ENCODE measurements around the gene HAGHL.

The HAGHL gene

GRCh38 chr16:768428-768827 is 41.5 kb downstream of the HAGHL start:
- Histone ChIP-seq H4K20me1 (ENCODE audit: insufficient read depth, low read length, poor library complexity, severe bottlenecking) (no peaks in the 10 kb centered on the region), H2AFZ (ENCODE audit: low read length) (no peak overlapping the region), H3K9ac (ENCODE audit: low read depth, low read length, poor library complexity, severe bottlenecking) (no peak overlapping the region), H3F3A (ENCODE audit: low read depth) (no peaks in the 10 kb centered on the region), H3K9me3 (ENCODE audit: insufficient read depth, low read depth, low read length) (no peaks in the 10 kb centered on the region), H3K4me3 (ENCODE audit: low read length, poor library complexity, severe bottlenecking) (no peak overlapping the region), H3K36me3 (ENCODE audit: insufficient read depth, low read length) (no peaks in the 10 kb centered on the region), H3K79me2 (ENCODE audit: insufficient read depth, low read length) (no peaks in the 10 kb centered on the region), H3K4me2 (ENCODE audit: low read depth, low read length, poor library complexity, severe bottlenecking) (no peak overlapping the region), H3K27me3 (ENCODE audit: insufficient read depth, low read length, poor library complexity, severe bottlenecking) (no peaks in the 10 kb centered on the region), H3K4me1 (ENCODE audit: insufficient read depth, low read length, poor library complexity, severe bottlenecking) (no peaks in the 10 kb centered on the region), H3K9me2 (replicated peaks; ENCODE audit: low read depth, low read length) (no peaks in the 10 kb centered on the region)
- no peak for TF ChIP-seq CTCF (conservative IDR thresholded peaks at IDR 0.05; ENCODE audit: low read length)
- TF ChIP-seq EZH2phosphoT487 (IDR thresholded peaks at IDR 0.05; ENCODE audit: borderline replicate concordance): no peak

GRCh38 chr16:769184-769784 is 42.4 kb downstream of the HAGHL start:
- H3K9me2 ChIP-seq (replicated peaks; ENCODE audit: low read depth, low read length): no peaks in the 10 kb centered on the region
- TF ChIP-seq CTCF (conservative IDR thresholded peaks at IDR 0.05; ENCODE audit: low read length) (no peak), EZH2phosphoT487 (IDR thresholded peaks at IDR 0.05; ENCODE audit: borderline replicate concordance) (no peak)
- H2AFZ ChIP-seq (ENCODE audit: low read length): no peak overlapping the region
- H3K36me3 ChIP-seq (ENCODE audit: insufficient read depth, low read length): no peaks in the 10 kb centered on the region
- no peaks in the 10 kb centered on the region for H3K4me1 ChIP-seq (ENCODE audit: insufficient read depth, low read length, poor library complexity, severe bottlenecking)
- H3K9ac ChIP-seq (ENCODE audit: low read depth, low read length, poor library complexity, severe bottlenecking): no peak overlapping the region
- no peaks in the 10 kb centered on the region for H3K27me3 ChIP-seq (ENCODE audit: insufficient read depth, low read length, poor library complexity, severe bottlenecking)
- no peaks in the 10 kb centered on the region for H4K20me1 ChIP-seq (ENCODE audit: insufficient read depth, low read length, poor library complexity, severe bottlenecking)
- H3K79me2 ChIP-seq (ENCODE audit: insufficient read depth, low read length): no peaks in the 10 kb centered on the region
- H3K9me3 ChIP-seq (ENCODE audit: insufficient read depth, low read depth, low read length): no peaks in the 10 kb centered on the region
- H3K4me3 ChIP-seq (ENCODE audit: low read length, poor library complexity, severe bottlenecking): no peak overlapping the region
- no peak overlapping the region for H3K4me2 ChIP-seq (ENCODE audit: low read depth, low read length, poor library complexity, severe bottlenecking)
- H3F3A ChIP-seq (ENCODE audit: low read depth): no peaks in the 10 kb centered on the region

- no peaks in the 10 kb centered on the region for H3F3A ChIP-seq (ENCODE audit: low read depth)
Observed at GRCh38 chr16:769934-770333, 43.0 kb downstream of the HAGHL start.

More at GRCh38 chr16:769934-770333, 43.0 kb downstream of the HAGHL start:
- no peak overlapping the region for H3K9ac ChIP-seq (ENCODE audit: low read depth, low read length, poor library complexity, severe bottlenecking)
- no peaks in the 10 kb centered on the region for H3K27me3 ChIP-seq (ENCODE audit: insufficient read depth, low read length, poor library complexity, severe bottlenecking)
- no peaks in the 10 kb centered on the region for H3K9me2 ChIP-seq (replicated peaks; ENCODE audit: low read depth, low read length)
- H3K4me2 ChIP-seq (ENCODE audit: low read depth, low read length, poor library complexity, severe bottlenecking): no peak overlapping the region
- H2AFZ ChIP-seq (ENCODE audit: low read length): no peak overlapping the region
- no peak for TF ChIP-seq CTCF (conservative IDR thresholded peaks at IDR 0.05; ENCODE audit: low read length)
- TF ChIP-seq EZH2phosphoT487 (IDR thresholded peaks at IDR 0.05; ENCODE audit: borderline replicate concordance): no peak
- H3K79me2 ChIP-seq (ENCODE audit: insufficient read depth, low read length): no peaks in the 10 kb centered on the region
- H3K36me3 ChIP-seq (ENCODE audit: insufficient read depth, low read length): no peaks in the 10 kb centered on the region
- no peaks in the 10 kb centered on the region for H4K20me1 ChIP-seq (ENCODE audit: insufficient read depth, low read length, poor library complexity, severe bottlenecking)
- H3K9me3 ChIP-seq (ENCODE audit: insufficient read depth, low read depth, low read length): no peaks in the 10 kb centered on the region
- no peak overlapping the region for H3K4me3 ChIP-seq (ENCODE audit: low read length, poor library complexity, severe bottlenecking)
- H3K4me1 ChIP-seq (ENCODE audit: insufficient read depth, low read length, poor library complexity, severe bottlenecking): no peaks in the 10 kb centered on the region

Data from Loucy (cell line).